Left hindlimb (tissue), 1 donor: Measurements from ENCODE around the gene PLPPR3.

Source experiments
- DNase-seq: peaks from one replicate; pipeline ENCODE4 v3.0.0-alpha.2; 2018

Gene PLPPR3

GRCh38 chr19:795073-795611, 26.6 kb downstream of the PLPPR3 start:
- peak; percentile 58 for DNase-seq

GRCh38 chr19:793806-794205, 27.9 kb downstream of the PLPPR3 start:
- DNase-seq: peak; percentile 30

- DNase-seq: peak; percentile 29
Measured at GRCh38 chr19:792306-792885, 29.4 kb downstream of the PLPPR3 start.

GRCh38 chr19:791567-792305, 30.0 kb downstream of the PLPPR3 start:
- peak; percentile 47 for DNase-seq

- peak; percentile 18 for DNase-seq
Measured at GRCh38 chr19:791007-791566, 30.7 kb downstream of the PLPPR3 start.

- DNase-seq: no peak
Measured at GRCh38 chr19:789701-790060, 32.1 kb downstream of the PLPPR3 start.

GRCh38 chr19:788983-789700, 32.6 kb downstream of the PLPPR3 start:
- peak; percentile 77 for DNase-seq

GRCh38 chr19:788686-788982, 33.1 kb downstream of the PLPPR3 start:
- DNase-seq: peak; percentile 28

GRCh38 chr19:787536-787935, 34.2 kb downstream of the PLPPR3 start:
- DNase-seq: peak; percentile 10

- DNase-seq: peak; percentile 16
Measured at GRCh38 chr19:784541-784940, 37.2 kb downstream of the PLPPR3 start.

- peak; percentile 13 for DNase-seq
Measured at GRCh38 chr19:782878-783668, 38.7 kb downstream of the PLPPR3 start.

GRCh38 chr19:782185-782877, 39.4 kb downstream of the PLPPR3 start:
- peak; percentile 41 for DNase-seq

GRCh38 chr19:781800-782184, 40.0 kb downstream of the PLPPR3 start:
- DNase-seq: peak; percentile 16

- peak; percentile 23 for DNase-seq
Measured at GRCh38 chr19:780935-781334, 40.8 kb downstream of the PLPPR3 start.

GRCh38 chr19:778910-779653, 42.7 kb downstream of the PLPPR3 start:
- peak; percentile 70 for DNase-seq

GRCh38 chr19:776549-776948, 45.2 kb downstream of the PLPPR3 start:
- DNase-seq: peak; percentile 33

- DNase-seq: peak; percentile 27
Measured at GRCh38 chr19:772730-773436, 48.9 kb downstream of the PLPPR3 start.

GRCh38 chr19:772063-772462, 49.7 kb downstream of the PLPPR3 start:
- peak; percentile 22 for DNase-seq

GRCh38 chr19:771332-771785, 50.4 kb downstream of the PLPPR3 start:
- DNase-seq: peak; percentile 42

GRCh38 chr19:769616-770015, 52.1 kb downstream of the PLPPR3 start:
- DNase-seq: peak; percentile 22

GRCh38 chr19:768424-768823, 53.3 kb downstream of the PLPPR3 start:
- peak; percentile 67 for DNase-seq
